Measurements from ENCODE around the gene ARHGAP8.
"Not testable (repeated sequence)": the region's sequence is repeated elsewhere in the genome, so short reads cannot be mapped to it uniquely, and the experiment has no call there.

Gene ARHGAP8

DNA sequence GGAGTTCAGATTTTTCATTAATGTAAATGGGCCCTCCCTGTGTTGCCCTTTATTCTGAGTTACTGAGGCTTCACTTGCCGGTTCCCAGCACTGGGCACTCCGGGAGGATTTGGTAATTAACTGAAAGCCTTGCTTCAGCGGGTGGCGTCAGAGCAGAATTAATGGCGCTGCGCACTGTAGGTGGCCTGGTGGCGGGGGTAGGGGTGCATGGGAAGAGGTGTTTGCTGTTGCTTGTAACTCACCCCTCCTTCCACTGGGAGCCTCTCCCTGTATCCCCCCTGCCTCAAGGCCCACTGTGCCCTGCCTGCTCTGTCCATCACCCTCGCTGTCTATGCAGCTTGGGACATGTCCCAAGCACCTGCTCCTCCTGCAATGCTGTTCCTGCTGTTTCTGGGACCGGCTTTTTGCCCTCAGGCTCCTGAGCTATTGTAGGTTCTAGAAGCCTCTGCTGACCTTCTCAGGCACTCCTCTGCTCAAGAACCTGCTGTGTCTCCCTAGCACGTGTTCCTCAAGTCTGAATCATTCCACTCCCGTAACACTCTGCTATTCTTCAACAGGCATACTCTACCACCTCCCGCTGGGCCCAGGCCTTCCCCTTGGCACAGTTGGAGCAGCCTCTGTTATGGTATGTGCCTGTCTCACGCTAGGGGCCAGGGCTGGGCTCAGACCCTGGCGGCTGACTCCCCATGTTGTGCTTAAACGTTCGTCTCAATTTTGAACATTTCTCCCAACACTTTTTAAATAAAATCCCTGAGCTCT lies 24.4 kb downstream of the ARHGAP8 start:
- no peak for DNase-seq

DNA sequence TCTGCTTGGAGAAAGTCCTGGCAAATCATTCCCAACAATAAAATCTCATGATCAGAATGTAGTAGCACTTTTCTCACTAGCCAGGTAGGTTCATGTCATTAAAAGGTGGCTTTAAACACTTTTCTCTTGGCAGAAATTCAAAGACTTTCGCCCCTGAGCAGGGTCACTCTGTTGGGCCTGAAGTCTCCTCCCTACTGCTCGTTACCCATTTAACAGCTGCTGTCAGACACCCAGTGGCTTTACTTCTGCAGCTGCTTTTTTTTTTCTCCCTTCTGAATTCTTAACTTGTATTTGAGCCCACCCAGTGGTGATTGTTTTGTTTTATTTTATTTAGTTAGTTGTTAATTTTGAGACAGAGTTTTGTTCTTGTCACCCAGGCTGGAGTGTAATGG lies 25.0 kb downstream of the ARHGAP8 start:
- DNase-seq = no peak

DNA sequence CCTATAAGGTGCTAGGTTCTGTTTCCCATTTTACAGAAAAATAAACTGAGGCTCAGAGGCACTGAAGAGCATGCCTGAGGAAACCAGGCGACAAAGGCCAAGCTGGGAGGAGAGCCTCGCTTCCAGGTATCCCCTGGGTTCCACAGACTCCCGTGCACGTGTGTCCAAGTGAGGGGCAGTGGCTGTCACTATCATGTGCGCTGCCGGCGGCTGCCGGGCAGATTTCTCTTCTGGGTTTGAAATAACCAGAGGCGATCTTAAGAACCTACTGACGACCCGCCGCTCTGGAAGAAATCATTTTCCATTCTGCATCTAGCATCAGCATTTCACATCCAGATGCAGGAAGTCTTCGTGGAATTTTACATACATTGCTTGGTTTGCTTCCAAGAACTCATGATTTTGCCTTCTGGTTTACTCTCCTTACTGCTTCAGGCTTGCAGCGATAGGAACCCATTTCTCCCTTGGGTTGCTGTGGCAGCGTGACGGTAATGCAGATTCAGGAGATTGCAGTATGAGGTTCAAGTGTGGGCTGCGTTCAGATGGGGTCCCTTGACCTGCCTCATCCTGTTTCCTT lies 28.6 kb downstream of the ARHGAP8 start:
- DNase-seq = no peak

DNA sequence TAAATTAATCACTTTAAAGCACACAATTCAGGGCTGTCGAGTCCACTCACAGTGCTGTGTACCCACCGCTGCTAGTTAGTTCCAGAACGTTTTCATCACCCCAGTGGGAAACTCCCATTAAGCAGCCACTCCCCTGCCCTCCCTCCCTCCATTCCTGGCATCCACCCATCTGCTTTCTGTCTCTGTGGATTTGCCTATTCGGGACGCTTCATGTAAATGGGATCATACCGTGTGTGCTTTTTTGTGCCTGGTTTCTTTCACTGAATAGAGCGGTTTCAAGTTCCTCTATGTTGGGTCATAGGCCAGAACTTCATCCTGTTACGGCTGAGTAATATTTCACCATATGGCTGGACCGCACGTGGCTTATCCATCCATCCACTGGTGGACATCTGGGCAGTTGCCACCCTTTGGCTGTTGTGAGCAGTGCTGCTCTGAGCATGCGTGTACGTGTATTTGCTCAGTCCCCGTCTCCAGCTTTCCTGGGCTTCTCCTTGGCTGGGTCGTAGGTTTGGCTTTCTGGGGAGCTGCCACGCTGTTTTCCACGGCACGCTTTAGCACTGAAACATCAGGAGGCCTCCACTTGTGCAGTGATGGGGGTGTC lies 30.1 kb downstream of the ARHGAP8 start:
- DNase-seq = no peak

DNA sequence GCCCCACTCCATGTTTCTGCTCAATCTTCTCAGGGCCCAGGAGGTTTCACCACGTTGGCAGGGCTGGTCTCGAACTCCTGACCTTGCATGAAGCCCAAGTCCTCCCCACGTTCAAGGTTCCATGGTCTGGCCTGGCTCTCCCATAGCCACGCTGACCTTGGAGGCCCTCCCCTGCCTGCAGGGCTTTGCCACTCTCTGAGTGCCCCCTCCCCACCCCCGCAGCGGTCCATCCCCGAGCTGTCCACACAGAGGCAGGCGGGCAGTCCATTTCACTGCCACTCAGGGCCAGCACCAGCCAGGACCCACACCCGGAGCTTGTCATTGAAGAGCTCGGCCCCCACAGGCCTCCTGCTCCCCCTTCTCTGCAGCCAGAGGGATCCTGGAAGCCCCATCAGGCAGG lies 30.7 kb downstream of the ARHGAP8 start:
- DNase-seq = no peak

DNA sequence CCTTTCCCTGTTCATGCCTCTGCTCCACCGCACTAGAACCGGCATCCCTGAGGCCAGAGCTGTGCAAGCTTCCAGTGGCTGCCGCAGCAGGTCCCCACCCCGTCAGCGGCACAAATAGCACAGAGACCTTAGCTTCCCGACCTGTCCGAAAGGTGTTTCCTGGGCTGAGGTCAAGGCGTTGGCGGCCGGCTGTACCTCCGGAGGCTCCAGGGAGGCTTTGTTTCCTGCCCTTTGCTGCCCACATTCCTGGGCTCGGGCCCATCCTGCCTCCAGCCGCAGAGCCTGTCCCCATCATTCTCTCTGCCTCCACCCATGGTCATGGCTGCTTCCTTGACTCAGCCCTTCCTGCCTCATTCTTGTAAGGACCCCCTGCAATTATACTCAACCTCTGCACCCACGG lies 31.2 kb downstream of the ARHGAP8 start:
- no peak for DNase-seq

DNA sequence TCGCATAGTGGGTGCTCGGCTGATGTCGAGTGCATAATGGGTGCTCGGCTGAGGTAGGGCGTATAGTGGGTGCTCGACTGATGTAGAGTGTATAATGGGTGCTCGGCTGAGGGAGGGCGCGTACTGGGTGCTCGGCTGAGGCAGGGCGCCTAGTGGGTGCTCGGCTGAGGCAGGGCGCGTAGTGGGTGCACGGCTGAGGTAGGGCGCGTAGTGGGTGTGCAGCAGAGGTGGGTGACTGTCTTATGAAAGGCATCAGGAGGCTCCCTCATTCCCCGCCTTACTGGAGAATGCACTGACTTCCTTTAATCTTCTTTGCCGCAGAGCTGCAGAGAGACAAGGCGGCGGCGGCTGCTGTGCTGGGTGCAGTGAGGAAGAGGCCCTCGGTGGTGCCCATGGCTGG lies 33.8 kb downstream of the ARHGAP8 start:
- DNase-seq = no peak

DNA sequence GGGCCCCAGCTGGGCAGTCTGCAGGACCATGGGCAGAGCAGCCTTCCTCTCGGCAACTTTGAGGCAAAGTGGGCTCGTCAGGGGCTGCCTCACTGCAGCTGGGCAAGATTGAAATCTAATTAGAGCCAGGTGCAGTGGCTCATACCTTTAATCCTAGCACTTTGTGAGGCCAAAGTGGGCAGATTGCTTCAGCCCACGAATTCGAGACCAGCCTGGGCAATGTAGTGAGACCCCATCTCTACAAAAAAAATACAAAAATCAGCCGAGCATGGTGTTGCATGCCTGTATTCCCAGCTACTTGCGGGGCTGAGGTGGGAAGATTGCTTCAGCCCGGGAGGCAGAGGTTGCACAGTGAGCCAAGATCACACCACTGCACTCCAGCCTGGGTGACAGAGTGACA lies 34.2 kb downstream of the ARHGAP8 start:
- DNase-seq = no peak

DNA sequence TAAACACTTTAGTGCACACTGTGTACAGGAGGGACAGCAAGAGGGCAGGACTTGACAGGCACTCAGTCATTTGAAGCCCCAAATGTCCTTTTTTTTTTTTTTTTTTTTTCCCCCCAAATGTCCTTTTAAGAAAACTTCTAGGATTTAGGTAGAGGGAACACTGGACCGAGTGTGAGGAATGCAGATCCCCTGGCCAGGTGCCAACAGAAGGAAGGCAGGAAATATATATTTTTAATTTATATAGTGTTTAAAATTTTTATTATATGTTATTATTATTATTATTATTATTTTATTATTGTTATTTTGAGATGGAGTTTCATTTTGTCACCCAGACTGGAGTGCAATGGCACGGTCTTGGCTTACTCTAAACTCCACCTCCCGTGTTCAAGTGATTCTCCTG lies 35.5 kb downstream of the ARHGAP8 start:
- no peak for DNase-seq

DNA sequence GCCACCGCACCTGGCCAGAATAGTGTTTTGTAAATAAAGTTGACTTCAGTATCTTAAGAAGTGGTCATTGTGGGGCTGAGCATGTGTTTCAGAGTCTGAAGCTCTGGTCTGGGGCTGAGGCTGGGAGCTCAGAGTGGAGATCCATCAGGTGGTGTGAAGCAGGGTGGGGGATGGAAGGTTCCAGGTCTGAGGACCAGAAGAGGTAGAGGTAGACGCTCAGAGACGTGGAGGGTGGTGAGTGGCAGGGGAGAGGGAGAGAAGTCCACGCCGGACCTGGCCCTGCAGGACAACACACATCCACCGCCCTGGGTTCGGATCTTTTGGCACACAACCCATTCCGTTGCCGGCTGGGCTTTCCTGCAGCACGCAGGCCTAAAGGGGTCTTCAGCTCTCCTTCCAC lies 40.7 kb downstream of the ARHGAP8 start:
- no peak for DNase-seq

DNA sequence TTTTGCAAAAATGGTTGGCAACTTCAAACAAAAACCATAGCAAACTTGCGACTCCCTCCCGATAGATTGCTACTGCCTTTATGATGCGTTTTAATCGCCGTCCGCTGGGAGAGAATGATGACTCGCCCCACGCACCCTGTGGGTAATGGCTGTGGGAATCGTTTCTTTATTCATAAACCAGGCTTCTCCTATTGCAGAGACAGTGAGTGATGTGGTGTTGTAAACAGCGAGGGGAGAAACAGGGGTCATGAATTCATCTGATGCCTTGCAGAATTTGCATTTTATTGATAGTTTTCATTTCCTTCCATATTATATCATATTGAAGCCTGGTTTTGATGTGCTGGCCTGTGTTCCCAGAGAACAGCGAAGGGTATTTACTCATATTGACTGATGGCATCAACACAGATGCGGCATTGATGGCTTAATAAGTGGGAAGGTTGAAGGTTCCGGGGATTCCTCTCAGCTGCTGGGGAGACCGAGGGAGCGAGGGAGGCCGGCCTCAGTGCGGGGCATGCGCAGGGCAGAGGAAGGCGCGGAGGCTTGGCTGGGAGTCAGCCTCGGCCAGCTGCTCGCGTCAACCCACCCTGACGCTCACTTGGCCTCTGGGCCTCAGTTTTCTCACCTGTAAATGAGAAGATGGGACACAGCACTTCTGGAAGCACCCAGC lies 41.3 kb downstream of the ARHGAP8 start:
- no peak for DNase-seq

DNA sequence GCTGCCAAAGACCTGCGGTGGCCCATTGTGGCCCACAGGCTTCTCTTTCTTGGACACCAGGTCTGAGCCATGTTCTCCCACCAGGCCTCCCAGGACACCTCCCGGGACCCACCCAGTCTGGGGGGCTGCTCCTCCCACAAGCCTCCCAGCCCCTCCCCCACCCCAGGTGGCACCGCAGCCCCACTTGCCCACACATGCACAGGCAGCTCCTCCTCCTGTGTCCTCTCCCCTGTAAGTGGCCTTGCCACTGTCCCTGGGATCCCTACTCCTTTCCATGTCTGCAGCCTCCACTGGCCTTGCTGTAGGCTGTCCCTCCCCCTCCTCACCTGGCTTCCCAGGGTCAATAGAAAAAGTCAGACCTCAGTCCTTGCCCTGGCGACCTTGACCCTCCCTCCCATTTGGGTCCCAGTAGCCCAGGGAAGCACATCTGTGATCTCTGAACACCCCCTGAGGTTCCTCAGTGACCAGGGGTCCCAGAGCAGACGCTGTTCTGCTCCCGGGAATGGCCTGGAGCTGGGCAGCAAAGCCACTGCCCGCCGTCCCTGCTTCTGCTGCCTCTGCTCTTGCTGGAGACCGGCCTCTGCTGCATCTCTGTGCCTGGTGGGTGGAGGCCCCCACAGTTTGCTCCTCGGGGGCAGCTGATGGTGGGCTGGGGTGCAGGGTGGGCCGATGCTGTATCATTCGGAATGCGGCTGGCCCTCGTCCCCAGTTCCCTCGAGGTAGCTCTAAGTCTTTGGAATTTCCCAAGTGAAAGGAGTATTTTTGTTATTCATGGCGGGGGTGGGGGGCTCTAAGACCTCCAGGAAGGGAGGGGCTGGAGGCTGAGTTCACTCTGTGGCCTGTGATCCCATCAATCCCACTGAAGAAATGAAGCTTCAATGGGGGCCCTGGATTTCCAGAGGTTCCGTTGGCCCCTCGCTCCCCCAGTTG lies 43.6 kb downstream of the ARHGAP8 start:
- DNase-seq = no peak

DNA sequence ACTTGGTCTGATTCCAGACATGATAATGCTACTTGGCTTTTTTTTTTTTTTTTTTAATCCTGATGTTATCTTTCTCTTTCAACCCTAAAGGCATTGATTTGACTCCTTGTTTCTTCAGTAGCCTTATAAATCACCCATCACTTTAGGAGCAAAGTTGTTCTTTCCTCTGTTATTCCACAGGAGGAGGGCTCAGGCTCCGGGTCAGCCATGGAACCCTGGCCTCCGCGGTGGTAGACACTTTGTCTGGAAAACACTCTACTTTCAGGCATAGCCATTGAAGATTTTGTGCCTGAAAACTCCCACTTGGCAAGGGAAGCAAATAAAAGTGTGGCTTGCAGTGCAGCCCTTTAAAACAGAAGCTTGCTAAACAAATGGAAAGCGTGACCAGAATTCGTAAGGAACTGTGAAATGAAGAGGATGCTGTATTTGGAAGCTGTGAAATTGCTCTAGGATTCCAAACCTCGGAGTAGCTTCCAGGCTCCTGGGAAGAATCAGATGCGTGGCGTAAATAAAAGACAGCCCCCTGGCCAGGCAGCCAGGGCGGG lies 44.9 kb downstream of the ARHGAP8 start:
- DNase-seq = no peak

DNA sequence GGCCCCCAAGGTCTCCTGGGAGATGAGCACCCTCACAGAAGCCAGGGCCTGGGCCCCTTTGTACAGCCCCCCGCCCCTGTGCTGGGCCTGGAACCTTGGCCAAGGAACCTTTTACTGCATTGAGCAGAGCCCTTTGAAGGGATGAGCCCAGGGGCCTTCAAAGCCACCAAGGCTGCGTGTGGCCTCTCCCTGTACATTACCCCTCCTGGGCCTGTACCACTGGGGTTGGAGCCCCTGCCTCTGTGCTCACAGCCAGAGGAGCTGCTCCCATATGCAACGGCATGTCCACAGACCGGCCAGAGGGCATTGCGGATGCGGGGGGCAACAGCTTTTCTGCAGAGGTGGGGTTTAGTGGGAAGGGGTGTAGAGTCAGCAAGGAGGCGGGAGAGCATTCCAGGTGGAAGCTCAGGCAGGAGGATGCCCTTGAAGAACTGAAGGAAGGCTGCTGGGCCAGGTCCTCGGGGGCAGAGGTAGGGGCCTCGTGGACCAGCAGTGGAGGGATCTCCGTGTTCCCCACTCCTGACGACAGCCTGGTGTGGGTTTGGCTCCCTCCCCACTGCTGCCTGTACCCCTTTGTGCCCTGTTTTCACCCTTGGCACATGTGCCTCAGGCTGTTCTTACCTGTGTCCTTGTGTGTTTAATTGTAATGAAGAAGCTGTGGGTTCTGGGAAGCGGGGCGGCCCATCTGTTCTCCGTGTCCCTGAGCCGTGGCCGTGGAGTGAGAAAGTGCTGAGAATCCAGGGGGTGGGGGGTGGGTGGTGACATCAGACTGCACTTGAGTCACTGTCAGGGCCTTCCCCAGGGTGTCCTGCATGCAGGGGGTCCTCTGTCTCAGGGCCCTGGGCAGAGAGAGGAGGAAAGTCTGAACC lies 46.9 kb downstream of the ARHGAP8 start:
- DNase-seq = no peak

DNA sequence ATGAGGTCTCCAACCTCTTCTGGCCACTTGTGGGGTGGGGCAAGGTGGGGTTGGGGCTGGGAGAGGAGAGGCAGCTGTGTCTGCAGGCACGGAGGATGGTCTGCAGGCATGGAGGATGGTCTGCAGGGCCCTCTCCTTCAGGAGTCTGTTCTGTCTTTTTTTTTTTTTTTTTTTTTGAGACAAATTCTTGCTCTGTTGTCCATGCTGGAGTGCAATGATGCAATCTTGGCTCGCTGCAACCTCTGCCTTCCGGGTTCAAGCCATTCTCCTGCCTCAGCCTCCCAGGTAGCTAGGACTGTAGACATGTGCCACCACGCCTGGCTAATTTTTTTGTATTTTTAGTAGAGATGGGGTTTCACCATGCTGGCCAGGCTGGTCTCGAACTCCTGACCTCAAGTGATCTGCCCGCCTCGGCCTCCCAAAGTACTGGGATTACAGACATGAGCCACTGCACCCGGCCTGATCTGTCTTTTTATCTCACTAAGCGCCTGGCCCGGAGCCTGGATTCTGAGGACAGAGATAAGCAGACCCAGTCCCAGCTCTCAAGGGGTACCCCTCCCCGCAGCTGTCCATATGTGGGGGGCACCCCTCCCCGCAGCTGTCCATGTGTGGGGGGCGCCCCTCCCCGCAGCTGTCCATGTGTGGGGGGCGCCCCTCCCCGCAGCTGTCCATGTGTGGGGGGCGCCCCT lies 47.7 kb downstream of the ARHGAP8 start:
- DNase-seq = not testable (repeated sequence)

DNA sequence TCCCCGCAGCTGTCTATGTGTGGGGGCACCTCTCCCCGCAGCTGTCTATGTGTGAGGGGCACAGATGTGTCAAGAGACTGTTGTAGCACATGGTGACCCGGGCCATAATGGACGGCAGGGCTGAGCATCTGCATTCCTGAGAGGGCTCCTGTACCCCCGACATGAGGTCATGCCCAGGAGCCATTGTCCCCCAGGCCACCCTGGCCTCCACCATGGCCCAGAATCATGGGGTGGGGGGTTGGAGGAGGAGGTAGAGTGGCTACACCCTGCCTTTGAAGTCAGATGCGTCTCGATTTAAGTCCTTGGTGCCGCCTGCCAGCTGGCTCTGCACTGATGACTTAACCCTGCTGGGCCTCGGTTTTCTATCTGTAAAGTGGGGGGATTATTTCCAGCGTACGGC lies 49.1 kb downstream of the ARHGAP8 start:
- DNase-seq = no peak

DNA sequence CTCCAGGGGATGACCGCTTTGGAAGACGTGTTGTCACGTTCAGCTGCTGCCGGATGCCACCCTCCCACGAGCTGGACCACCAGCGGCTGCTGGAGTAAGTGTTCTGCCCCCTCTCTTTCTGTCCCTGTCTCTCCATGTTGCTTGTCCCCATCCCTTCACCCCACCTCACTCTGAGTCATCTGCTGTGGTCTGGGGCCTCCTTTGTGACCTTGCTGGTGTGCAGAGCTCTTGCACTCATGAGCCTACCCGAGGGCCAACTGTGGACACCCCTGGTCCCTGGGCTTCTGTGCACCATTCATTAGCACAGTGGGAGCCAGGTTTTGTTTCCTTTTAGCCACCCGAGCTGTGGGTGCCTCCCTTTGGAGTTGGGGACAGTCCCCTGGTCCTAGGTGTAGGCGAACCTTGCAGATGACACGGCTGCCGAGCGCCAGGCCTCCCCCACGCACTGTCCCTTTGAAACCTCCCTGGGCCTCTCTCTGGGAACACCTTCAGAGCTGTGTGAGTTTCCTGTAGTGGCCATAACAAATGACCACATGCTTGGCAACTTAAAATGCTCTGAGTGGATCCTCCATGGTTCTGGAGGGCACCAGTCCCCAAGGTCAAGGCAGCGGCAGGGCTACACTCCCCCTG lies 49.8 kb downstream of the ARHGAP8 start:
- DNase-seq = no peak

DNA sequence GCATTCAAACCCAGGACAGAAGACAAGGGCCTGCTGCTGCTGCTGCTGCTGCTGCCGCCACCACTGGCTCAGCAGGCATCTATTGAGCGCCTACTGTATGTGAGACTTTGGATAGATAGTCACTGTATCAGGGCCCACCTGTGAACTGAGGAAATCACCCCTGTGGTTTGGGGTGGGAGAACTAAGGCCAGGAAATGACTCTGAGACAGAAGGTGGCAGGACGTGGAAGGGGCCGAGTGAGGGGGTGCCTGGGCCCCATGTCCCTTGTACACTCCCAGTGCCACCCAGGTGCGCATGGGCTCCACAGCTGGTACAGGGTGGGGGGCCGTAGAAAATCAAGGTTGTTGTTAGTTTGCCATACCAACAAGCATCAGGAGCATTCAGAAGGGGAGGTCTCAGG lies 50.6 kb downstream of the ARHGAP8 start:
- no peak for DNase-seq

DNA sequence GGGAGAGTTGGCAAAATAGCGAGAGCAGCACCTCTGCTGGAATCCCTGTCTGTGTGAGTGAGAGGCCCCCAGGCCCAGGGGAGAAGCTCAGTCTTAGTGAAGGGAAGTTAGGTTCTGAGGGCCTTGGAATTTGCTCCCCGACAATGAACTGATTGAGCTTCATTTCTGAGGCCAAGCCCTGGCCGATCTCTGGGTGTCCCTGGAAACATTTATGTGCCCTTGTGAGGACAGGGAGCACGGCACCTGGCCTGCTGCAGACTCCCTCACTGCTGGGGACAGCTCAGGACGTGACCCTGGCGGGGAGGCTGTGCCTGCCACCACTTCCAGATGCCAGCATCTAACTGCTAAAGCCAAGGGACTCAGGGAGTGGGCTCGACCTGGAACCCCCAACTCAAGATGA lies 52.0 kb downstream of the ARHGAP8 start:
- no peak for DNase-seq

DNA sequence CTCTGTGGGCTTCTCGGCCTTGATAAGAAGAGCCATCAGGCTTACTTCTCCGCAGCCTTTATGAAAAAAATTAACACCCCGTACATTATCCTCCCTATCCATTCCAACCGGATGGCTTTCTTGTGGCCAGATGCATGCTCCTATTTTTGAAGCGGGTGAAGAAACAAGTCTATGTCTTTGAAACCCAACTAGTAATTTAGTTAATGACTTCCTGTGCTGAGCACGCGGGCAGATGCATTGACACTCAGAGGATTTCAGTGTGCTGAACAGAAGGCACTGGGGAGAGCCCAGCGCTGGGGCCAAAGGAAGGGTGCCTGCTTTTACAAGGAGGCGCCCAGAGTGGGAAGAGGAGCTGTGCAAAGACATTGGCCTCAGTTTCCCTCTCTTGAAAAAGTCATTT lies 53.3 kb downstream of the ARHGAP8 start:
- DNase-seq = no peak

DNA sequence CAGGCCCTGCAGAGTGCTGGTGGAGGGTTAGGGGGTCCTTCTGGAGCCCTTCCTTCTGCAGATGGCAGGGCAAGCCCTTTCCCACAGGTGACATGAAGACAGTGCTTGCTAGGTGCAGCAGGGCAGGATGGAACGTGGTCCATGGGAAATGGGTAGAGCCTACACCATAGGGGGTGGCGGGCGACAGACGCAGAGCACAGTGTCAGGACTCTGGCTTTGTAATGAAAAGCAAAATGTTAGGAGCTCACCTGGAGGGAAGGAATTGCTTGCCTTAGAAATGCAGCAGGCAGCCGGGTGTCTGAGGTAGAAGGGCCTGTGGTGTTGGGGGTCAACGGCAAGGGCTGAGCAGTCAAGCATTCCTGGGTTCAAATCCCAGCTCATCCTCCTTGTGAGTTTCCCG lies 54.9 kb downstream of the ARHGAP8 start:
- DNase-seq = no peak

All from KG1 (cell line).